Activated CD4-positive, CD25-positive, alpha-beta regulatory T cell (primary cell): Measurements from ENCODE around the gene PAQR8.

ENCODE experiments used
- DNase-seq, 4 experiments: peaks; one replicate each; lab custom pipeline; 2025; lab: John Stamatoyannopoulos, UW

PAQR8 gene

GRCh38 chr6:52351879-52352238, 10.1 kb upstream of the PAQR8 start:
- DNase-seq, result no peak

- DNase-seq, result no peak
These were observed 9.5 kb upstream of the PAQR8 start for GRCh38 chr6:52352239-52353018.

- no peak for DNase-seq
These were observed 5.9 kb upstream of the PAQR8 start for GRCh38 chr6:52356017-52356416.

- DNase-seq, result no peak
These were observed 2.5 kb upstream of the PAQR8 start for GRCh38 chr6:52359403-52359802.

- DNase-seq, result no peak
These were observed 1.9 kb upstream of the PAQR8 start for GRCh38 chr6:52360028-52360427.

- no peak for DNase-seq
These were observed 1.1 kb upstream of the PAQR8 start for GRCh38 chr6:52360601-52361413.

- DNase-seq, result peak in 1 of 4 experiments; percentile 10
These were observed 472 bp upstream of the PAQR8 start for GRCh38 chr6:52361414-52361944.

GRCh38 chr6:52362443-52363227, 684 bp downstream of the PAQR8 start:
- peak; percentile 2 to 19 (median 7) for DNase-seq

GRCh38 chr6:52363228-52363867, 1.4 kb downstream of the PAQR8 start:
- no peak for DNase-seq

GRCh38 chr6:52364480-52365166, 2.7 kb downstream of the PAQR8 start:
- no peak for DNase-seq

- no peak for DNase-seq
These were observed 3.4 kb downstream of the PAQR8 start for GRCh38 chr6:52365317-52365716.

- DNase-seq, result no peak
These were observed 4.1 kb downstream of the PAQR8 start for GRCh38 chr6:52365866-52366540.

- DNase-seq, result no peak
These were observed 6.1 kb downstream of the PAQR8 start for GRCh38 chr6:52368002-52368401.

- no peak for DNase-seq
These were observed 7.3 kb downstream of the PAQR8 start for GRCh38 chr6:52369234-52369633.

GRCh38 chr6:52371656-52372191, 9.8 kb downstream of the PAQR8 start:
- no peak for DNase-seq

- no peak for DNase-seq
These were observed 11.3 kb downstream of the PAQR8 start for GRCh38 chr6:52373151-52373690.

- no peak for DNase-seq
These were observed 12.3 kb downstream of the PAQR8 start for GRCh38 chr6:52374247-52374646.

GRCh38 chr6:52375780-52376556, 14.0 kb downstream of the PAQR8 start:
- DNase-seq, result no peak

GRCh38 chr6:52376763-52377162, 14.8 kb downstream of the PAQR8 start:
- DNase-seq, result no peak
